ENCODE data around the gene PPM1D.

- TF ChIP-seq CTCF (IDR thresholded peaks at IDR 0.05; ENCODE audit: low read depth, low read length) (no peak), EZH2phosphoT487 (IDR thresholded peaks at IDR 0.05; ENCODE audit: low read depth) (no peak)
Observed at GRCh38 chr17:60583008-60583407, 17.0 kb upstream of the PPM1D start.

All from OCI-LY3 (cell line).